Ramos (cell line): ENCODE data around the gene NBEA.

Experiments used
- in situ Hi-C: fragments of 300-500 bp; cut with MboI; formaldehyde crosslinking; loops from one replicate; pipeline ENCODE4 v1.14.3; 2022; ENCODE audit warnings: low sequenced_read_pairs; ENCODE audit not compliant: unreplicated experiment

NBEA gene

GRCh38 chr13:35157143-35157755 is 215.2 kb downstream of the NBEA start:
- in situ Hi-C loops = loop anchor here (25.0 kb wide), 2 partner anchors 1220 to 1920 kb away; no protein-coding TSS in a partner anchor

- in situ Hi-C loops = loop anchor here (25.0 kb wide), 2 partner anchors 1222 to 1922 kb away; no protein-coding TSS in a partner anchor
These were observed 217.0 kb downstream of the NBEA start for GRCh38 chr13:35159041-35159440.

GRCh38 chr13:35160896-35161295 is 218.8 kb downstream of the NBEA start:
- in situ Hi-C loops = loop anchor here (25.0 kb wide), 2 partner anchors 1224 to 1924 kb away; no protein-coding TSS in a partner anchor

- in situ Hi-C loops = loop anchor here (25.0 kb wide), 2 partner anchors 1225 to 1925 kb away; no protein-coding TSS in a partner anchor
These were observed 220.3 kb downstream of the NBEA start for GRCh38 chr13:35162420-35162819.

- in situ Hi-C loops = loop anchor here (25.0 kb wide), 2 partner anchors 1226 to 1926 kb away; no protein-coding TSS in a partner anchor
These were observed 221.6 kb downstream of the NBEA start for GRCh38 chr13:35163674-35164073.

GRCh38 chr13:35164324-35164932 is 222.4 kb downstream of the NBEA start:
- in situ Hi-C loops = loop anchor here (25.0 kb wide), 2 partner anchors 1227 to 1927 kb away; no protein-coding TSS in a partner anchor

GRCh38 chr13:35165205-35165604 is 223.1 kb downstream of the NBEA start:
- in situ Hi-C loops = loop anchor here (25.0 kb wide), 2 partner anchors 1228 to 1928 kb away; no protein-coding TSS in a partner anchor

- in situ Hi-C loops = no loop called here
These were observed 237.4 kb downstream of the NBEA start for GRCh38 chr13:35179494-35179893.

GRCh38 chr13:35179920-35180663 is 238.0 kb downstream of the NBEA start:
- in situ Hi-C loops = no loop called here

- in situ Hi-C loops = no loop called here
These were observed 248.2 kb downstream of the NBEA start for GRCh38 chr13:35190241-35190640.

GRCh38 chr13:35191883-35192282 is 249.8 kb downstream of the NBEA start:
- in situ Hi-C loops = no loop called here

GRCh38 chr13:35198613-35199200 is 256.6 kb downstream of the NBEA start:
- in situ Hi-C loops = no loop called here

GRCh38 chr13:35208587-35208986 is 266.5 kb downstream of the NBEA start:
- in situ Hi-C loops = no loop called here

- in situ Hi-C loops = no loop called here
These were observed 268.2 kb downstream of the NBEA start for GRCh38 chr13:35210261-35210660.

- in situ Hi-C loops = no loop called here
These were observed 269.9 kb downstream of the NBEA start for GRCh38 chr13:35211949-35212348.

GRCh38 chr13:35213911-35214310 is 271.8 kb downstream of the NBEA start:
- in situ Hi-C loops = no loop called here

- in situ Hi-C loops = no loop called here
These were observed 274.1 kb downstream of the NBEA start for GRCh38 chr13:35216131-35216530.

- in situ Hi-C loops = no loop called here
These were observed 277.0 kb downstream of the NBEA start for GRCh38 chr13:35219021-35219420.

- in situ Hi-C loops = no loop called here
These were observed 283.1 kb downstream of the NBEA start for GRCh38 chr13:35225159-35225558.

- in situ Hi-C loops = no loop called here
These were observed 283.5 kb downstream of the NBEA start for GRCh38 chr13:35225582-35225981.

- in situ Hi-C loops = no loop called here
These were observed 286.5 kb downstream of the NBEA start for GRCh38 chr13:35228536-35228935.
